Measurements from ENCODE around the gene PIGV. TPM values are rescaled to one million over a fixed set of nuclear protein-coding genes. Genes with fewer than 3 reads are reported as not detected.
A peak's percentile ranks its signal among the peaks of the same experiment; 100 is the strongest.

Gene PIGV
- total RNA-seq, 2 experiments from 2014 or later: 10.3 to 18.0 TPM

DNA sequence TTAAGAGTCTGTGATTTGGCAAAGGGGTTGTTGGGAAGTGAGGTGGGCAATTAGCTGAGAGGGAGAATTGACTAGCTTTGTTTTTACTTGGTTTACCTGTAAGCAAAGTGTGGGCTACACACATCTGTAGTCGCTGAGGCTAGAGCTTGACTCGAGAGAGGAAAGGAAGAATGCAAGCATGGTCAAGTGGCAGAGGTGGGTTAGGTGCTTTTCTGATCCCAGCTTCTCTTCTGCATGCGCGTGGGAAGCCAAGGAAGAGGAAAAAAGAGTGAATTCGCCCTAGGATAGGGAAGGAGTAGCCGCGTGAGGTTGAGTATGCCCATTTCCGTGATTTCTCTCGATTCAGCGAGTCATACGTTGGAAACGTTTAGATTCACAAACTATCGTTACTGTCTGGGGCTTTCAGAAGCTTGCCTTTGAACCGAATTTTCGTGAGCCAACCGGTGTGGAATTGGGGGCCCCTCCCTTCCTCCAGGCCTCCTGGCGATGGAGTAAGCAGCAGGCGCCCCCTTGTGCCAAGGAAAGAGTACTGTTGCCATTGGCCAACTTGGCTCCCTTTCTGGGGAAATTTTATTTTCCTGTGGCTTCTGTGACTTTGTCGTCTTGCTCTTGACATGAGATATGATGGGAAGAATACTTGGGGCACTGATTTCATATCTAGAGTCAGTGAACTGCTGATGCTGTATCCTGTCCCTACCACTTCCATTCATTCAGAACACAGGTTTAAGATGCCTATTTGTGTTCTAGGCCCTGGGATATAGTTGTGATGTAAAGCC lies 1.3 kb downstream of the PIGV start:
- H3K79me2 ChIP-seq (ENCODE audit: insufficient read depth, low read depth, low read length): no peaks in the 10 kb centered on the region
- peaks cover 59% of the 10 kb centered on the region for H3K4me1 ChIP-seq (ENCODE audit: insufficient read depth, low read length, poor library complexity, severe bottlenecking)
- POLR2A ChIA-PET: interaction anchor here (0.6 to 5.1 kb wide), 13 partner anchors 10 to 393 kb away, joined by 3 to 36 read pairs (median 5); no protein-coding TSS in a partner anchor
- H3K4me3 ChIP-seq (ENCODE audit: low read depth, low read length, poor library complexity, severe bottlenecking): peak overlapping the region; percentile 75
- TF ChIP-seq, protein P1, sequence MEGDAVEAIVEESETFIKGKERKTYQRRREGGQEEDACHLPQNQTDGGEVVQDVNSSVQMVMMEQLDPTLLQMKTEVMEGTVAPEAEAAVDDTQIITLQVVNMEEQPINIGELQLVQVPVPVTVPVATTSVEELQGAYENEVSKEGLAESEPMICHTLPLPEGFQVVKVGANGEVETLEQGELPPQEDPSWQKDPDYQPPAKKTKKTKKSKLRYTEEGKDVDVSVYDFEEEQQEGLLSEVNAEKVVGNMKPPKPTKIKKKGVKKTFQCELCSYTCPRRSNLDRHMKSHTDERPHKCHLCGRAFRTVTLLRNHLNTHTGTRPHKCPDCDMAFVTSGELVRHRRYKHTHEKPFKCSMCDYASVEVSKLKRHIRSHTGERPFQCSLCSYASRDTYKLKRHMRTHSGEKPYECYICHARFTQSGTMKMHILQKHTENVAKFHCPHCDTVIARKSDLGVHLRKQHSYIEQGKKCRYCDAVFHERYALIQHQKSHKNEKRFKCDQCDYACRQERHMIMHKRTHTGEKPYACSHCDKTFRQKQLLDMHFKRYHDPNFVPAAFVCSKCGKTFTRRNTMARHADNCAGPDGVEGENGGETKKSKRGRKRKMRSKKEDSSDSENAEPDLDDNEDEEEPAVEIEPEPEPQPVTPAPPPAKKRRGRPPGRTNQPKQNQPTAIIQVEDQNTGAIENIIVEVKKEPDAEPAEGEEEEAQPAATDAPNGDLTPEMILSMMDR (conservative IDR thresholded peaks at IDR 0.05; ENCODE audit: low read length): peak; percentile 99
- no peak for TF ChIP-seq EZH2phosphoT487 (IDR thresholded peaks at IDR 0.05; ENCODE audit: borderline replicate concordance, low read depth, low read length)
- H3K36me3 ChIP-seq (ENCODE audit: insufficient read depth, low read length): peaks cover 4% of the 10 kb centered on the region; the same call in 1 of the 2 replicates
- no peaks in the 10 kb centered on the region for H3K9me3 ChIP-seq (ENCODE audit: low read length)
- no peaks in the 10 kb centered on the region for H3K9me2 ChIP-seq (ENCODE audit: insufficient read depth, low read length)
- CTCF ChIA-PET (ENCODE audit: unreplicated experiment): interaction anchor here (0.5 to 2.3 kb wide), 16 partner anchors 11 to 247 kb away, joined by 3 to 13 read pairs (median 4); no protein-coding TSS in a partner anchor
- intact Hi-C loops (cut with micrococcal nuclease; ENCODE audit: unreplicated experiment): loop anchor here (1.0 to 2.0 kb wide), 6 partner anchors 44 to 288 kb away; no protein-coding TSS in a partner anchor
- peak; percentile 93 for DNase-seq (ENCODE audit: low spot score)
- H2AFZ ChIP-seq (ENCODE audit: low read length): peak overlapping the region; percentile 43; the same call in 1 of the 2 replicates
- H4K20me1 ChIP-seq (ENCODE audit: insufficient read depth, low read length): no peaks in the 10 kb centered on the region
- peak overlapping the region; percentile 91 for H3K27ac ChIP-seq (ENCODE audit: low read depth, low read length, poor library complexity, severe bottlenecking)
- no TSS peak for BruUV-seq (replicated peaks)
- peak overlapping the region; percentile 84 for H3K4me2 ChIP-seq (ENCODE audit: low read length)

DNA sequence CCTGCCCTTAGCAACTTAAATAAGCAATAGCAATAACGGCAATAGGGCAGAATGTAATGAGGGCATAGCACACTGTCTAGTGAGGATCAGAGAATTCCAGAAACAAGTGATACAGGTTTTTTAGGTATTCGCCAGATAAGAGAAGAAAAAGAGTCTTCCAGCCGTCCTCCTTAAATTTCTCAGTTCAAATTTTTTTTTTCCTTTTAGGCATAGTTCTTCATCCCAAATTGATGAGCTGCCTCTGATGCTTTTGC lies 1.8 kb downstream of the PIGV start:
- POLR2A ChIA-PET: interaction anchor here (1.0 to 5.1 kb wide), 5 partner anchors 31 to 188 kb away, joined by 4 to 36 read pairs (median 5); no protein-coding TSS in a partner anchor
- Histone ChIP-seq H3K4me3 (ENCODE audit: low read depth, low read length, poor library complexity, severe bottlenecking) (no peak overlapping the region), H3K27ac (ENCODE audit: low read depth, low read length, poor library complexity, severe bottlenecking) (no peak overlapping the region), H3K4me2 (ENCODE audit: low read length) (peak overlapping the region; percentile 84), H3K79me2 (ENCODE audit: insufficient read depth, low read depth, low read length) (no peaks in the 10 kb centered on the region), H4K20me1 (ENCODE audit: insufficient read depth, low read length) (no peaks in the 10 kb centered on the region), H3K9me3 (ENCODE audit: low read length) (no peaks in the 10 kb centered on the region), H3K9me2 (ENCODE audit: insufficient read depth, low read length) (no peaks in the 10 kb centered on the region), H3K4me1 (ENCODE audit: insufficient read depth, low read length, poor library complexity, severe bottlenecking) (peaks cover 59% of the 10 kb centered on the region), H2AFZ (ENCODE audit: low read length) (no peak overlapping the region), H3K36me3 (ENCODE audit: insufficient read depth, low read length) (0 out of 2 replicates have a peak, but pooled peaks cover 2% of the 10 kb centered on the region)
- TF ChIP-seq EZH2phosphoT487 (IDR thresholded peaks at IDR 0.05; ENCODE audit: borderline replicate concordance, low read depth, low read length): no peak
- TF ChIP-seq, protein P1 (conservative IDR thresholded peaks at IDR 0.05; ENCODE audit: low read length): no peak
- CTCF ChIA-PET (ENCODE audit: unreplicated experiment): interaction anchor here (0.5 to 2.3 kb wide), 3 partner anchors 32 to 188 kb away, joined by 3 to 12 read pairs (median 9); no protein-coding TSS in a partner anchor
- no TSS peak for BruUV-seq (replicated peaks)
- no peak for DNase-seq (ENCODE audit: low spot score)
- intact Hi-C loops (cut with micrococcal nuclease; ENCODE audit: unreplicated experiment): loop anchor here (1.0 to 2.0 kb wide), 6 partner anchors 43 to 289 kb away; no protein-coding TSS in a partner anchor
